HepG2 (cell line): ENCODE data around the gene FAM187B. TPM values are rescaled to one million over a fixed set of nuclear protein-coding genes. Genes with fewer than 3 reads are reported as not detected.

ENCODE experiments used
- ATAC-seq: fragments of 200-7000 bp; cut with Tn5 transposase; 3 replicates; pipeline ENCODE4 v1.9.1; 2020; ENCODE audit warnings: mild to moderate bottlenecking, moderate library complexity
- BruUV-seq: library from RNA; stranded (reverse); fragments of 400-500 nt; replicated peaks from 2 replicates; lab custom pipeline; 2021; lab: Mats Ljungman, UMichigan
- CTCF ChIA-PET: fragments of 300-600 bp; formaldehyde crosslinking; extraction: SDS; loops from one replicate; lab custom pipeline; 2021; ENCODE audit warnings: low total read pairs, inconsistent platforms, low intra/inter-chr PET ratio; lab: Yijun Ruan, JAX
- POLR2A ChIA-PET: fragments of 350-600 bp; sonication (Branson Sonifier 250); formaldehyde crosslinking; loops from one replicate; lab custom pipeline; 2020; ENCODE audit warnings: antibody characterized with exemption, inconsistent platforms; lab: Yijun Ruan, JAX
- DNase-seq: peaks from one replicate; pipeline ENCODE4 v3.0.0-alpha.2; 2015; ENCODE audit warnings: low spot score
- FAIRE-seq: peaks from 3 replicates; lab custom pipeline; 2011; peaks lifted over from hg19 to GRCh38; lab: Jason Lieb, UNC
- H2AFZ ChIP-seq: one replicate; pipeline ENCODE4 v1.6.1; 2011; ENCODE audit warnings: low read length, inconsistent platforms
- H3K27ac ChIP-seq: fragments of 300-600 bp; 3 replicates; pipeline ENCODE4 v1.8.0; 2011; ENCODE audit warnings: mixed run types, mild to moderate bottlenecking, mixed read lengths, low read length, inconsistent platforms; ENCODE audit not compliant: insufficient read depth; ENCODE audit errors: extremely low read length
- H3K27me3 ChIP-seq, 2 experiments: fragments of 200-600 bp in 1 of 2; 2 replicates in 1 of 2; 3 replicates in 1 of 2; pipeline versions ENCODE4 v1.6.0 to v1.8.0; 2011; ENCODE audit warnings: low read length in 2 of 2, mild to moderate bottlenecking in 2 of 2, moderate library complexity in 2 of 2, inconsistent platforms in 1 of 2; ENCODE audit not compliant: insufficient read depth in 2 of 2, control insufficient read depth in 1 of 2
- H3K36me3 ChIP-seq, 2 experiments: fragments of 200-600 bp in 1 of 2; replicated peaks in 1 of 2; 2 replicates in 1 of 2; 3 replicates in 1 of 2; pipeline versions ENCODE4 v1.5.1 to v1.8.0; 2011; ENCODE audit warnings: low read length in 2 of 2, inconsistent platforms in 1 of 2; ENCODE audit not compliant: insufficient read depth in 2 of 2, control insufficient read depth in 1 of 2
- H3K4me1 ChIP-seq: 2 replicates; pipeline ENCODE4 v1.5.1; 2012; ENCODE audit warnings: low read length, inconsistent platforms; ENCODE audit not compliant: insufficient read depth
- H3K4me2 ChIP-seq: 2 replicates; pipeline ENCODE4 v1.6.0; 2011; ENCODE audit warnings: low read depth, low read length, inconsistent platforms
- H3K4me3 ChIP-seq, 3 experiments: fragments of 200-600 bp in 1 of 3; sonication (generic), shearing (Covaris generic) in 1 of 3; replicated peaks in 1 of 3; 2 replicates each; pipeline ENCODE4 v1.5.1; 2011 to 2016; ENCODE audit warnings: low read length in 3 of 3, inconsistent platforms in 2 of 3, low read depth in 2 of 3, mild to moderate bottlenecking in 2 of 3, control low read depth in 1 of 3, mixed read lengths in 1 of 3; ENCODE audit not compliant: insufficient read depth in 1 of 3
- H3K79me2 ChIP-seq: one replicate; pipeline ENCODE4 v1.6.1; 2011; ENCODE audit warnings: low read length, inconsistent platforms; ENCODE audit not compliant: insufficient read depth
- H3K9ac ChIP-seq: 2 replicates; pipeline ENCODE4 v1.6.0; 2011; ENCODE audit warnings: mild to moderate bottlenecking, low read depth, low read length, inconsistent platforms; ENCODE audit not compliant: insufficient read depth
- H3K9me3 ChIP-seq: 2 replicates; pipeline ENCODE4 v1.5.1; 2012; ENCODE audit warnings: mild to moderate bottlenecking, low read length
- H4K20me1 ChIP-seq: 2 replicates; pipeline ENCODE4 v1.6.0; 2011; ENCODE audit warnings: inconsistent platforms, mild to moderate bottlenecking, low read length, moderate library complexity; ENCODE audit not compliant: insufficient read depth
- CAMTA2 ChIP-seq: sonication (generic); formaldehyde crosslinking; IDR thresholded peaks from 2 replicates; pipeline ENCODE4 v1.4.0; 2020; ENCODE audit warnings: mild to moderate bottlenecking, missing genetic modification reagents, borderline replicate concordance
- CCAR2 ChIP-seq: fragments of 200-400 bp; formaldehyde crosslinking; optimal IDR thresholded peaks from 2 replicates; pipeline ENCODE3; 2018; ENCODE audit warnings: low read depth, mild to moderate bottlenecking, low read length, moderate library complexity
- CHCHD3 ChIP-seq: sonication (generic); formaldehyde crosslinking; IDR thresholded peaks from 2 replicates; pipeline ENCODE4 v1.8.0; 2022; ENCODE audit warnings: mild to moderate bottlenecking, missing genetic modification reagents, moderate library complexity
- HOMEZ ChIP-seq: IDR thresholded peaks from 2 replicates; pipeline ENCODE4 v1.6.1; 2016; ENCODE audit warnings: low read depth
- NFE2 ChIP-seq: sonication (generic); formaldehyde crosslinking; IDR thresholded peaks from 2 replicates; pipeline ENCODE4 v1.4.0; 2020; ENCODE audit warnings: missing genetic modification reagents
- NKX3-1 ChIP-seq: sonication (generic); formaldehyde crosslinking; IDR thresholded peaks from 2 replicates; pipeline ENCODE4 v1.5.0; 2020; ENCODE audit warnings: missing genetic modification reagents
- NR1H2 ChIP-seq: sonication (generic); formaldehyde crosslinking; IDR thresholded peaks from 2 replicates; pipeline ENCODE4 v1.8.1; 2022; ENCODE audit warnings: low read depth, missing genetic modification reagents, borderline replicate concordance
- RAD21 ChIP-seq: fragments of 450-650 bp; formaldehyde crosslinking; IDR thresholded peaks from 2 replicates; pipeline ENCODE4 v1.5.0; 2020; ENCODE audit warnings: mild to moderate bottlenecking
- SP2 ChIP-seq: sonication (generic); formaldehyde crosslinking; IDR thresholded peaks from 2 replicates; pipeline ENCODE4 v1.5.1; 2020; ENCODE audit warnings: mild to moderate bottlenecking, missing genetic modification reagents
- USF2 ChIP-seq, 2 experiments: sonication (generic) in 1 of 2; formaldehyde crosslinking in 1 of 2; IDR thresholded peaks; 2 replicates each; pipeline versions ENCODE4 v1.5.1 to v1.6.1; 2011 to 2020; ENCODE audit warnings: borderline replicate concordance in 1 of 2, low read depth in 1 of 2, low read length in 1 of 2, mild to moderate bottlenecking in 1 of 2, missing genetic modification reagents in 1 of 2, moderate library complexity in 1 of 2
- ZNF503 ChIP-seq: sonication (generic); formaldehyde crosslinking; IDR thresholded peaks from 2 replicates; pipeline ENCODE4 v1.4.0; 2020; ENCODE audit warnings: missing genetic modification reagents
- ZNF672 ChIP-seq: sonication (generic); formaldehyde crosslinking; IDR thresholded peaks from 2 replicates; pipeline ENCODE4 v1.8.1; 2022; ENCODE audit warnings: missing genetic modification reagents
- ZNF678 ChIP-seq: sonication (generic); formaldehyde crosslinking; IDR thresholded peaks from 2 replicates; pipeline ENCODE4 v1.4.0; 2020; ENCODE audit warnings: mild to moderate bottlenecking, missing genetic modification reagents
- WGBS: methylation state at CpG from one replicate; pipeline ENCODE4 v1.1.6; 2017; ENCODE audit warnings: low lambda C conversion rate; 5-methylcytosine and 5-hydroxymethylcytosine counted together
- in situ Hi-C: cut with HindIII; loops from 2 replicates; pipeline ENCODE4 v1.10.0; 2017; ENCODE audit warnings: low pct_unique_long_range_greater_than_20kb; ENCODE audit not compliant: extremely low pct_ligation_motif_present
- intact Hi-C: fragments of 100-400 bp; cut with micrococcal nuclease; formaldehyde crosslinking; loops from one replicate; pipeline ENCODE4 v1.10.0; 2022; ENCODE audit not compliant: unreplicated experiment
- polyA plus RNA-seq, 8 experiments: library from polyadenylated mRNA; depleted of rRNA in 3 of 8; stranded (reverse) in 7 of 8; unstranded in 1 of 8; fragments of >200 nt; fragmentation: Illumina TruSeq in 4 of 8; extraction: Trizol in 4 of 8; gene quantifications; 2 replicates each; pipeline versions ENCODE4 v1.2.1 to v1.2.3, GENCODE V29; 2011 to 2016; ENCODE audit warnings: low read depth in 4 of 8, missing spikeins in 1 of 8, mixed read lengths in 1 of 8; ENCODE audit not compliant: insufficient read depth in 1 of 8
- total RNA-seq, 5 experiments: library from RNA; depleted of rRNA; stranded (reverse); fragments of >200 nt; fragmentation: Illumina TruSeq; extraction: Trizol; gene quantifications; 2 replicates each; pipeline ENCODE4 v1.2.3, GENCODE V29; 2016; ENCODE audit warnings: low read depth in 1 of 5

The FAM187B gene
- total and polyA plus RNA-seq, 2 of the 13 experiments (the other 11 are each of a cell fraction or from before 2014, with no cell fraction given), result not detected

GRCh38 chr19:35176181-35176570 lies 52.4 kb downstream of the FAM187B start:
- ChIA-PET POLR2A (no interaction called here), CTCF (no interaction called here)
- no TSS peak for BruUV-seq
- Histone ChIP-seq H3K9me3 (no peaks in the 10 kb centered on the region), H2AFZ (no peak overlapping the region), H3K4me3 (no peak overlapping the region), H3K4me2 (no peak overlapping the region), H3K27me3 (peaks cover 0 to 6% of the 10 kb centered on the region in 2 experiments; a peak in 2 of 5 replicates), H3K79me2 (no peaks in the 10 kb centered on the region), H3K4me1 (no peaks in the 10 kb centered on the region), H3K27ac (no peak overlapping the region), H3K9ac (no peak overlapping the region), H3K36me3 (no peaks in the 10 kb centered on the region), H4K20me1 (no peaks in the 10 kb centered on the region)
- in situ Hi-C loops, result no loop called here
- TF ChIP-seq NFE2 (CRISPR knock-in tag) (no peak), SP2 (no peak), NR1H2 (CRISPR knock-in tag) (no peak), HOMEZ (no peak), CAMTA2 (CRISPR knock-in tag) (no peak), CCAR2 (no peak), ZNF678 (CRISPR knock-in tag) (no peak), CHCHD3 (CRISPR knock-in tag) (no peak), ZNF672 (CRISPR knock-in tag) (no peak), RAD21 (no peak), NKX3-1 (CRISPR knock-in tag) (no peak), ZNF503 (CRISPR knock-in tag) (no peak), USF2 (IDR thresholded peaks at IDR 0.05; ENCODE audit: low read depth, low read length) (no peak), USF2 (CRISPR knock-in tag; IDR thresholded peaks at IDR 0.05; ENCODE audit: borderline replicate concordance) (no peak)
- FAIRE-seq (no peak), DNase-seq (no peak), ATAC-seq (no peak)
- intact Hi-C loops, result no loop called here
- WGBS, result 42% methylated on average over 3 of the region's 3 CpGs
